NOMO-1 (cell line): ENCODE measurements around the gene DENND4A.
"Not testable (repeated sequence)": the region's sequence is repeated elsewhere in the genome, so short reads cannot be mapped to it uniquely, and the experiment has no call there.

Source experiments
- DNase-seq, 2 experiments: peaks; one replicate each; lab custom pipeline; 2025; ENCODE audit not compliant: unreplicated experiment in 2 of 2; lab: John Stamatoyannopoulos, UW

Gene DENND4A

GRCh38 chr15:65641768-65642475 is 150.2 kb downstream of the DENND4A start:
- DNase-seq: no peak

GRCh38 chr15:65639509-65639908 is 152.6 kb downstream of the DENND4A start:
- DNase-seq: no peak

GRCh38 chr15:65638681-65639089 is 153.4 kb downstream of the DENND4A start:
- DNase-seq: peak; percentile 68 to 82

- no peak for DNase-seq
Observed at GRCh38 chr15:65638109-65638508, 154.0 kb downstream of the DENND4A start.

- no peak for DNase-seq
Observed at GRCh38 chr15:65634356-65634755, 157.7 kb downstream of the DENND4A start.

- no peak for DNase-seq
Observed at GRCh38 chr15:65633752-65634151, 158.3 kb downstream of the DENND4A start.

- DNase-seq: no peak
Observed at GRCh38 chr15:65632780-65633375, 159.2 kb downstream of the DENND4A start.

GRCh38 chr15:65631503-65631902 is 160.6 kb downstream of the DENND4A start:
- DNase-seq: no peak

GRCh38 chr15:65630760-65631159 is 161.3 kb downstream of the DENND4A start:
- DNase-seq: no peak

- DNase-seq: no peak
Observed at GRCh38 chr15:65629548-65629947, 162.5 kb downstream of the DENND4A start.

GRCh38 chr15:65626856-65627255 is 165.2 kb downstream of the DENND4A start:
- DNase-seq: no peak

- no peak for DNase-seq
Observed at GRCh38 chr15:65623103-65623502, 169.0 kb downstream of the DENND4A start.

- no peak for DNase-seq
Observed at GRCh38 chr15:65621638-65622037, 170.5 kb downstream of the DENND4A start, which contains the start of gene SLC24A1. SLC24A1 (plus strand) TSS chr15:65621938; CDS start chr15:65624081, 2,143 bp downstream.

GRCh38 chr15:65620833-65621232 is 171.3 kb downstream of the DENND4A start:
- no peak for DNase-seq

GRCh38 chr15:65619626-65620290 is 172.3 kb downstream of the DENND4A start:
- no peak for DNase-seq

GRCh38 chr15:65618560-65619109 is 173.5 kb downstream of the DENND4A start:
- DNase-seq: no peak

- not testable (repeated sequence) for DNase-seq
Observed at GRCh38 chr15:65615887-65616286, 176.2 kb downstream of the DENND4A start.

GRCh38 chr15:65612949-65613744 is 178.9 kb downstream of the DENND4A start:
- DNase-seq: no peak

GRCh38 chr15:65612616-65612946 is 179.5 kb downstream of the DENND4A start:
- no peak for DNase-seq

GRCh38 chr15:65611888-65612615 is 180.0 kb downstream of the DENND4A start:
- DNase-seq: no peak
